Effector memory CD8-positive, alpha-beta T cell (primary cell): ENCODE results near the gene ZNF165.

Experiments
- ATAC-seq: fragments of 150-1000 bp; cut with Tn5 transposase; replicated peaks from 2 replicates; pipeline ENCODE4 v1.10.0; 2021; ENCODE audit warnings: mild to moderate bottlenecking, moderate library complexity
- DNase-seq, 3 experiments: peaks; one replicate each; pipeline ENCODE4 v3.0.0; 2021
- H3K27ac Mint-ChIP-seq, 2 donors: one replicate each; pipeline ENCODE4 v1.8.0; 2022; ENCODE audit warnings: mild to moderate bottlenecking in 2 of 2, mixed read lengths in 2 of 2, moderate library complexity in 2 of 2
- H3K27me3 Mint-ChIP-seq, 2 donors: one replicate each; pipeline ENCODE4 v1.8.0; 2022; ENCODE audit warnings: mixed read lengths in 2 of 2
- H3K36me3 Mint-ChIP-seq: one replicate; pipeline ENCODE4 v1.8.0; 2022; ENCODE audit warnings: mild to moderate bottlenecking, moderate library complexity, mixed read lengths; ENCODE audit not compliant: insufficient read depth
- H3K4me1 Mint-ChIP-seq, 2 donors: one replicate each; pipeline ENCODE4 v1.8.0; 2022; ENCODE audit warnings: low read depth in 2 of 2, mixed read lengths in 2 of 2
- H3K4me3 Mint-ChIP-seq, 2 donors: one replicate each; pipeline ENCODE4 v1.8.0; 2022; ENCODE audit warnings: mild to moderate bottlenecking in 2 of 2, mixed read lengths in 2 of 2, moderate library complexity in 2 of 2
- H3K9me3 Mint-ChIP-seq, 2 donors: one replicate each; pipeline ENCODE4 v1.8.0; 2022; ENCODE audit warnings: mixed read lengths in 2 of 2

ZNF165 gene

DNA sequence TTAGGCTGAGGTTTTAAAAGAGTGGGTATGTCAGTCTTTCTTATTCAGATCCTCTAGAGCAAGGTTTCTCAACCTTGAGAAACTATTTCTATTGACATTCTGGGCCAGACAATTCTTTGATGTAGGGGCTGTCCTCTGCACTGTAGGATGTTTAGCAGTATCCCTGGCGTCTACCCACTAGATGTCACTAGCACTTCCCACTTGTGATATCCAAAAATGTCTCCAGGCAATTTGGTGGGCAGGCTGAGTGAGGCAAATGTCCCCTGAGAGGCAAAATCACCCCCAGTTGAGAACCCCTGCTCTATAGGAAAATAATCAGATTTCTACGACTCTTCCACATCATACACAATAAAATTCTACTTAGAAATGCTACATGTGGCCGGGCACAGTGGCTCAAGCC lies 53.6 kb downstream of the ZNF165 start:
- H3K36me3 Mint-ChIP-seq, result peaks cover 23% of the 10 kb centered on the region
- peak overlapping the region; percentile 6 to 73 for H3K27ac Mint-ChIP-seq
- peak in 1 of 3 experiments; percentile 18 for DNase-seq
- no peaks in the 10 kb centered on the region for H3K27me3 Mint-ChIP-seq
- H3K4me3 Mint-ChIP-seq, result no peak overlapping the region
- ATAC-seq, result no peak
- no peaks in the 10 kb centered on the region for H3K9me3 Mint-ChIP-seq
- peaks cover 36 to 64% of the 10 kb centered on the region in 2 donors for H3K4me1 Mint-ChIP-seq

- ATAC-seq (no peak), DNase-seq (no peak)
- no peak overlapping the region for H3K4me3 Mint-ChIP-seq
- H3K9me3 Mint-ChIP-seq, result no peaks in the 10 kb centered on the region
- peaks cover 23% of the 10 kb centered on the region for H3K36me3 Mint-ChIP-seq
- no peaks in the 10 kb centered on the region for H3K27me3 Mint-ChIP-seq
- peaks cover 35 to 57% of the 10 kb centered on the region in 2 donors for H3K4me1 Mint-ChIP-seq
- H3K27ac Mint-ChIP-seq, result peak overlapping the region in 1 of 2 donors; percentile 73
Observed at GRCh38 chr6:28134716-28135115, 54.3 kb downstream of the ZNF165 start.

- H3K27ac Mint-ChIP-seq, result peak overlapping the region; percentile 99 to 100
- peaks cover 38 to 58% of the 10 kb centered on the region in 2 donors for H3K4me1 Mint-ChIP-seq
- H3K4me3 Mint-ChIP-seq, result peak overlapping the region; percentile 94 to 97
- H3K9me3 Mint-ChIP-seq, result no peaks in the 10 kb centered on the region
- DNase-seq (no peak), ATAC-seq (no peak)
- peaks cover 23% of the 10 kb centered on the region for H3K36me3 Mint-ChIP-seq
- H3K27me3 Mint-ChIP-seq, result no peaks in the 10 kb centered on the region
Observed at GRCh38 chr6:28135393-28135792, 55.0 kb downstream of the ZNF165 start.

GRCh38 chr6:28136585-28137504 lies 56.5 kb downstream of the ZNF165 start:
- Mint-ChIP-seq H3K27ac (peak overlapping the region; percentile 99 to 100), H3K36me3 (peaks cover 22% of the 10 kb centered on the region), H3K4me3 (peak overlapping the region; percentile 94 to 97), H3K27me3 (no peaks in the 10 kb centered on the region), H3K9me3 (no peaks in the 10 kb centered on the region), H3K4me1 (peaks cover 48 to 64% of the 10 kb centered on the region in 2 donors)
- DNase-seq (peak; percentile 68 to 77 (median 69)), ATAC-seq (peak; percentile 51)

DNA sequence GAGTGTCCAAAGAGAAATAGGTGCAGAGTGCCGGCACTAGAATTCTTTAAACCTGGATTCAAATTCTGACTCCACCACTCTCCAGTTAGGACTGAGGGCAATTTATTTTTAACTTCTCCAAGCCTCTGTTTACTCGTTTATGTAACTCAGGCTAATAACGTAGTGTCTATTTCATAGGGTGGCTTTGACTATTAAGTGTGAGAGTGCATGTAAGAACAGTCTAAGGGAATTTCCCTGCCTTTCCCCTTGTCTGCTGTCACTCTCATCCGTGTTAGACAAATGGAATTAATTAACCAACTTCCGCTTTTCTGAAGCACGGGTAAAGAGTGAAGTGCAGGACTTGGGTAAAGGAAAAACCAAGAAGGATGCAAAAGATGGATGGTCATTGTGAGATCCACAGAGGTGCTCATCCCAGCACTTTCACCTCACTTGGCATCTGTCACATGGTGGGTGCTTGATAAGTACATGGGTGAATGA lies 57.2 kb downstream of the ZNF165 start:
- H3K4me3 Mint-ChIP-seq, result peak overlapping the region; percentile 94 to 97
- peak; percentile 55 for ATAC-seq
- H3K4me1 Mint-ChIP-seq, result peaks cover 50 to 70% of the 10 kb centered on the region in 2 donors
- H3K36me3 Mint-ChIP-seq, result peaks cover 22% of the 10 kb centered on the region
- H3K27ac Mint-ChIP-seq, result peak overlapping the region; percentile 99 to 100
- no peaks in the 10 kb centered on the region for H3K27me3 Mint-ChIP-seq
- no peaks in the 10 kb centered on the region for H3K9me3 Mint-ChIP-seq
- DNase-seq, result peak in 1 of 3 experiments; percentile 19
